OCI-LY7 (cell line): ENCODE measurements around the gene ACTRT2. TPM values are rescaled to one million over a fixed set of nuclear protein-coding genes. Genes with fewer than 3 reads are reported as not detected.

Experiments
- BruUV-seq: library from RNA; stranded (reverse); fragments of 400-500 nt; replicated peaks from 2 replicates; lab custom pipeline; 2021; lab: Mats Ljungman, UMichigan
- CTCF ChIA-PET: fragments of 300-600 bp; sonication (Branson Sonifier 250); formaldehyde crosslinking; loops from one replicate; lab custom pipeline; 2022; ENCODE audit warnings: antibody characterized with exemption; ENCODE audit not compliant: unreplicated experiment; lab: Charles Lee
- POLR2A ChIA-PET: fragments of 300-600 bp; sonication (Branson Sonifier 250); formaldehyde crosslinking; loops from one replicate; lab custom pipeline; 2022; ENCODE audit warnings: antibody characterized with exemption; lab: Charles Lee
- DNase-seq: peaks from one replicate; pipeline ENCODE4 v3.0.0-alpha.2; 2015; ENCODE audit warnings: low spot score
- H2AFZ ChIP-seq: fragments of 200-600 bp; sonication (generic), shearing (Covaris generic); 2 replicates; pipeline ENCODE4 v1.6.1; 2014; ENCODE audit warnings: mild to moderate bottlenecking, antibody characterized with exemption, low read length, moderate library complexity
- H3K27ac ChIP-seq: fragments of 200-600 bp; sonication (generic); 2 replicates; pipeline ENCODE4 v1.5.1; 2014; ENCODE audit warnings: mixed run types, low read depth, mild to moderate bottlenecking, moderate library complexity, low read length, inconsistent platforms; ENCODE audit not compliant: poor library complexity, severe bottlenecking
- H3K36me3 ChIP-seq: fragments of 200-600 bp; sonication (generic); 2 replicates; pipeline ENCODE4 v1.6.1; 2014; ENCODE audit warnings: mild to moderate bottlenecking, antibody characterized with exemption, low read length, moderate library complexity, mixed read lengths; ENCODE audit not compliant: insufficient read depth
- H3K4me1 ChIP-seq: fragments of 200-600 bp; sonication (generic); 2 replicates; pipeline ENCODE4 v1.5.1; 2014; ENCODE audit warnings: mild to moderate bottlenecking, low read length; ENCODE audit not compliant: insufficient read depth, poor library complexity, severe bottlenecking
- H3K4me2 ChIP-seq: fragments of 200-600 bp; sonication (generic); 2 replicates; pipeline ENCODE4 v1.6.1; 2014; ENCODE audit warnings: mild to moderate bottlenecking, low read length
- H3K4me3 ChIP-seq: fragments of 200-600 bp; sonication (generic); 2 replicates; pipeline ENCODE4 v1.5.1; 2014; ENCODE audit warnings: mild to moderate bottlenecking, low read depth, low read length; ENCODE audit not compliant: poor library complexity, severe bottlenecking
- H3K79me2 ChIP-seq: fragments of 200-600 bp; sonication (generic); 2 replicates; pipeline ENCODE4 v1.6.1; 2016; ENCODE audit warnings: low read depth, mild to moderate bottlenecking, low read length, moderate library complexity, mixed read lengths; ENCODE audit not compliant: insufficient read depth
- H3K9me2 ChIP-seq: fragments of 200-600 bp; sonication (generic); 2 replicates; pipeline ENCODE4 v1.6.1; 2016; ENCODE audit warnings: mild to moderate bottlenecking, low read length, mixed read lengths; ENCODE audit not compliant: insufficient read depth
- H3K9me3 ChIP-seq: fragments of 200-600 bp; sonication (generic); 2 replicates; pipeline ENCODE4 v1.6.1; 2014; ENCODE audit warnings: mild to moderate bottlenecking, mixed run types, low read length, mixed read lengths
- H4K20me1 ChIP-seq: fragments of 200-600 bp; sonication (generic); 2 replicates; pipeline ENCODE4 v1.6.1; 2014; ENCODE audit warnings: mild to moderate bottlenecking, antibody characterized with exemption, low read length, moderate library complexity, mixed read lengths; ENCODE audit not compliant: insufficient read depth
- EZH2phosphoT487 ChIP-seq: fragments of 200-600 bp; sonication (generic); IDR thresholded peaks from 2 replicates; pipeline ENCODE4 v1.6.1; 2018; ENCODE audit warnings: low read depth, borderline replicate concordance, mild to moderate bottlenecking, mixed run types, antibody characterized with exemption, low read length, moderate library complexity, mixed read lengths
- intact Hi-C: fragments of 100-400 bp; cut with micrococcal nuclease; formaldehyde crosslinking; loops from one replicate; pipeline ENCODE4 v1.10.0; 2022; ENCODE audit not compliant: unreplicated experiment
- total RNA-seq, 2 experiments: library from RNA; depleted of rRNA in 1 of 2; stranded (reverse); fragments of >200 nt in 1 of 2; shearing (Covaris generic) in 1 of 2; gene quantifications; 2 replicates each; pipeline ENCODE4 v1.2.3, GENCODE V29; 2014 to 2022
- TF ChIP-seq, protein P1 (sequence below): fragments of 200-600 bp; sonication (generic); conservative IDR thresholded peaks from 2 replicates; pipeline ENCODE4 v1.5.1; 2014; ENCODE audit warnings: mild to moderate bottlenecking, antibody characterized with exemption, low read length, moderate library complexity, mixed read lengths

ACTRT2 gene
- total RNA-seq, 2 experiments from 2014 or later, result not detected

DNA sequence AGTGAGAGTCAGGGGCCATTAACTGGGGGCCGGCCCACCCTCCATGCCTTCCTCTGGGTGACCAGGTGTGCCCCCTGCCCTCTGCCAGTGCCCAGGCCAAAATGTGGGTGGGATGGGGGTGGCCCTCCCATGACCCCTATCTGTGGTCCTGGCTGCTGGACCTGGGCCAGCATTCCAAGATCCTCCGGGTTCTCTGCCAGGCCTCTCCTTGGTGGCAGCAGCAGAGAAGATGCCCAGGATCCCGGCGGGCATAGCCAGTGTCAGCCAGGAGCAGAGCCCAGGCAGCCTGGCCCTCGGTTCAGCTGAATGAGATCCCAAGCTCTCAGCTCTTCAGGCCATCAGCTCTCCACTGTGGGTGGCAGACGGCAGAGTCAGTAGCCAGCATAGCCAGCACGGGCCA lies 31.3 kb upstream of the ACTRT2 start:
- H3K9me2 ChIP-seq, result no peaks in the 10 kb centered on the region
- peaks cover 9% of the 10 kb centered on the region; the same call in 1 of the 2 replicates for H3K9me3 ChIP-seq
- no peak for DNase-seq
- H3K36me3 ChIP-seq, result no peaks in the 10 kb centered on the region
- H3K79me2 ChIP-seq, result no peaks in the 10 kb centered on the region
- no peak for TF ChIP-seq EZH2phosphoT487
- TF ChIP-seq, protein P1, sequence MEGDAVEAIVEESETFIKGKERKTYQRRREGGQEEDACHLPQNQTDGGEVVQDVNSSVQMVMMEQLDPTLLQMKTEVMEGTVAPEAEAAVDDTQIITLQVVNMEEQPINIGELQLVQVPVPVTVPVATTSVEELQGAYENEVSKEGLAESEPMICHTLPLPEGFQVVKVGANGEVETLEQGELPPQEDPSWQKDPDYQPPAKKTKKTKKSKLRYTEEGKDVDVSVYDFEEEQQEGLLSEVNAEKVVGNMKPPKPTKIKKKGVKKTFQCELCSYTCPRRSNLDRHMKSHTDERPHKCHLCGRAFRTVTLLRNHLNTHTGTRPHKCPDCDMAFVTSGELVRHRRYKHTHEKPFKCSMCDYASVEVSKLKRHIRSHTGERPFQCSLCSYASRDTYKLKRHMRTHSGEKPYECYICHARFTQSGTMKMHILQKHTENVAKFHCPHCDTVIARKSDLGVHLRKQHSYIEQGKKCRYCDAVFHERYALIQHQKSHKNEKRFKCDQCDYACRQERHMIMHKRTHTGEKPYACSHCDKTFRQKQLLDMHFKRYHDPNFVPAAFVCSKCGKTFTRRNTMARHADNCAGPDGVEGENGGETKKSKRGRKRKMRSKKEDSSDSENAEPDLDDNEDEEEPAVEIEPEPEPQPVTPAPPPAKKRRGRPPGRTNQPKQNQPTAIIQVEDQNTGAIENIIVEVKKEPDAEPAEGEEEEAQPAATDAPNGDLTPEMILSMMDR, result no peak
- H3K27ac ChIP-seq, result no peak overlapping the region
- no peak overlapping the region for H3K4me3 ChIP-seq
- H3K4me1 ChIP-seq, result no peaks in the 10 kb centered on the region
- H2AFZ ChIP-seq, result no peak overlapping the region
- no peak overlapping the region for H3K4me2 ChIP-seq
- POLR2A ChIA-PET, result no interaction called here
- no TSS peak for BruUV-seq
- intact Hi-C loops, result no loop called here
- CTCF ChIA-PET, result no interaction called here
- no peaks in the 10 kb centered on the region for H4K20me1 ChIP-seq

DNA sequence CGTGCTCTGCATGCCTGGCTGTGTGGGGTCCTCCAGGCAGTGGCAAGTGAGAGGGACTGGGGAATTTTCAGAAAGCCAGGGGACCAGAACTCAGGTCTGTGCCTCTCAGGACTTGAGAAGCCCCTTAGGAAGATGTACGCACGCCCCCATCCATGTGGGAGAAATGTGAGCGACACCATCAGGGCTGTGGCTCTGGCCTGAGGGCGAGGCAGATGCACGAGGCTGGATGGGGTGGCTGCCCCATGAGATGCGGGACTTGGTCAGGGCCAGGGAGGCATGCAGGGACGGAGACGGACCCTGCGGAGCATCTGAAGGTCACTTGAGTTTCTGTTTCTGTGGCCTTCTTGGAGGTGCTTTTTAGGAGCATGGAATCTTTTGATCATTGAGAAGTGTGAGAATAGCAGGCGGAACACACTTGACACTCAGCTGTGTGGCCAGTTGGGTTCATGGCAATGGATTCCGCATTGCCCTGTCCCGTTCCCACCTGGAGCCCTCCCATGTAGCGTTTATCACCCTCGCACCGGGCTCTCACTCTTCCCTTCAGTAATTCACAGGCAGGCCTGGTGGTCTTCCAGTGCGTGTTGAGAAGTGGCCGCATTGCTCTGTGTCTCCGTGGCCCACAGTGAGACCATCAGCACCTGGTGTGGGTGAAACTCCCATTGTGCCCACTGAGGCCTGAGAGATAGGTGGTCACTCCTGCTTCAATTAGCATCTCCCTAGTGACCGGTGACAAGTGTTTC lies 30.7 kb upstream of the ACTRT2 start:
- H3K36me3 ChIP-seq, result no peaks in the 10 kb centered on the region
- BruUV-seq, result no TSS peak
- DNase-seq, result no peak
- H3K4me2 ChIP-seq, result no peak overlapping the region
- ChIA-PET POLR2A (no interaction called here), CTCF (no interaction called here)
- intact Hi-C loops, result no loop called here
- no peaks in the 10 kb centered on the region for H3K79me2 ChIP-seq
- H2AFZ ChIP-seq, result no peak overlapping the region
- no peak overlapping the region for H3K4me3 ChIP-seq
- no peak overlapping the region for H3K27ac ChIP-seq
- TF ChIP-seq EZH2phosphoT487, result no peak
- TF ChIP-seq, protein P1, result no peak
- H3K9me2 ChIP-seq, result no peaks in the 10 kb centered on the region
- H4K20me1 ChIP-seq, result no peaks in the 10 kb centered on the region
- peaks cover 9% of the 10 kb centered on the region; the same call in 1 of the 2 replicates for H3K9me3 ChIP-seq
- H3K4me1 ChIP-seq, result no peaks in the 10 kb centered on the region

DNA sequence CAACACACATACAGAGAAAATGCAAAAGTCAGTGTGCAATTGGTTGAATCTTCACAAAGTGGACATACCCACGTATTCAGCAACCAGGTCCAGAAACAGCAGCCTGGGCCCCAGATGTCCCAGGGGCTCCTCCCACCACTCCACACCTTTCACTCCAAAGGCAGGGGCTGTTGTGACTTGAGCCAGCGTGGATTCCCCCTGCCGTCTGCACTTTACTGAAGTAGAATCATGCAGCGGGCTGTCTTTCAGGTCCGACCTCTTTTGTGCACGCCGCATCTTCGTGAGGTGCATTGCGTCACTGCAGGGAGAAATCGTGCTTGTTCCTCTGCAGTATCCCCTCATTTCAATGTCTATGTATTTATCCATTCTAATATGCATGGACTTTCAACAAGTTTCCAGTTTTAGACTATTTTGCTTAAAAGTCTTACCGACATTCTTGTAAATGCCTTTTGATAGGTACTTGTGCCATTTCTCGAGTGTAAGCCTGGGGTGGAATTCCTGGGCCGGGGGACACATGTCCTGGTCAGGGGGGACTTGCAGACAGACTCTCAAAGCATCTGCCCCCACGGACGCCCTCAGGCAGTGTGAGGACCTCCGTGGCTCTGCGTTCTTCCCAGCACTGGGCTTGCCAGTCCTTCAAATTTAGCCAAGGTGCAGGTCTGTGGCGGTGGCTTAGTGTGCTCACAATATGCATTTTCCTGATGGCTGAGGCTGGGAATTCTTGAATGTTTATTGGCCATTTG lies 29.3 kb upstream of the ACTRT2 start:
- ChIA-PET CTCF (no interaction called here), POLR2A (no interaction called here)
- no peaks in the 10 kb centered on the region for H3K9me2 ChIP-seq
- TF ChIP-seq, protein P1, result no peak
- TF ChIP-seq EZH2phosphoT487, result no peak
- H2AFZ ChIP-seq, result no peak overlapping the region
- no peaks in the 10 kb centered on the region for H4K20me1 ChIP-seq
- no TSS peak for BruUV-seq
- no peaks in the 10 kb centered on the region for H3K4me1 ChIP-seq
- H3K9me3 ChIP-seq, result peaks cover 9% of the 10 kb centered on the region; the same call in 1 of the 2 replicates
- no peak overlapping the region for H3K27ac ChIP-seq
- no peak overlapping the region for H3K4me2 ChIP-seq
- H3K36me3 ChIP-seq, result no peaks in the 10 kb centered on the region
- H3K4me3 ChIP-seq, result no peak overlapping the region
- DNase-seq, result no peak
- no peaks in the 10 kb centered on the region for H3K79me2 ChIP-seq
- intact Hi-C loops, result no loop called here
